Activated naive CD8-positive, alpha-beta T cell treated with anti-CD3 and anti-CD28 coated beads, Interleukin-2, amount 50 U/mL, for 24 hours (primary cell): Measurements from ENCODE around the gene VPS25.

Experiments used
- ATAC-seq: fragments of 150-1000 bp; cut with Tn5 transposase; one replicate; pipeline ENCODE4 v1.10.0; 2021
- DNase-seq: peaks from one replicate; pipeline ENCODE4 v3.0.0; 2021
- H3K27ac Mint-ChIP-seq: one replicate; pipeline ENCODE4 v1.8.0; 2021; ENCODE audit warnings: mild to moderate bottlenecking, mixed read lengths
- H3K27me3 Mint-ChIP-seq: one replicate; pipeline ENCODE4 v1.8.0; 2021; ENCODE audit warnings: mixed read lengths
- H3K36me3 Mint-ChIP-seq: one replicate; pipeline ENCODE4 v1.8.0; 2021; ENCODE audit warnings: low read depth, mixed read lengths
- H3K4me1 Mint-ChIP-seq: one replicate; pipeline ENCODE4 v1.8.0; 2021; ENCODE audit warnings: mixed read lengths
- H3K4me3 Mint-ChIP-seq: one replicate; pipeline ENCODE4 v1.8.0; 2021; ENCODE audit warnings: mild to moderate bottlenecking, moderate library complexity, mixed read lengths
- H3K9me3 Mint-ChIP-seq: one replicate; pipeline ENCODE4 v1.8.0; 2021; ENCODE audit warnings: mixed read lengths

The VPS25 gene

GRCh38 chr17:42780851-42781638 lies 7.8 kb downstream of the VPS25 start:
- peaks cover 54% of the 10 kb centered on the region for H3K27me3 Mint-ChIP-seq
- no peak overlapping the region for H3K27ac Mint-ChIP-seq
- H3K9me3 Mint-ChIP-seq, result no peaks in the 10 kb centered on the region
- DNase-seq (no peak), ATAC-seq (no peak)
- no peak overlapping the region for H3K4me3 Mint-ChIP-seq
- peaks cover 26% of the 10 kb centered on the region for H3K4me1 Mint-ChIP-seq
- H3K36me3 Mint-ChIP-seq, result peaks cover 19% of the 10 kb centered on the region

GRCh38 chr17:42781639-42782165 lies 8.5 kb downstream of the VPS25 start:
- peaks cover 26% of the 10 kb centered on the region for H3K4me1 Mint-ChIP-seq
- no peak overlapping the region for H3K27ac Mint-ChIP-seq
- H3K9me3 Mint-ChIP-seq, result no peaks in the 10 kb centered on the region
- H3K4me3 Mint-ChIP-seq, result no peak overlapping the region
- DNase-seq (no peak), ATAC-seq (no peak)
- peaks cover 61% of the 10 kb centered on the region for H3K27me3 Mint-ChIP-seq
- peaks cover 14% of the 10 kb centered on the region for H3K36me3 Mint-ChIP-seq

- Mint-ChIP-seq H3K4me1 (peaks cover 26% of the 10 kb centered on the region), H3K36me3 (peaks cover 12% of the 10 kb centered on the region), H3K27ac (no peak overlapping the region), H3K27me3 (peaks cover 66% of the 10 kb centered on the region), H3K9me3 (no peaks in the 10 kb centered on the region), H3K4me3 (no peak overlapping the region)
- DNase-seq (no peak), ATAC-seq (no peak)
These were observed 9.2 kb downstream of the VPS25 start for GRCh38 chr17:42782166-42783061.

GRCh38 chr17:42783062-42783790 lies 10.0 kb downstream of the VPS25 start:
- DNase-seq (no peak), ATAC-seq (peak; percentile 26)
- peaks cover 74% of the 10 kb centered on the region for H3K27me3 Mint-ChIP-seq
- peaks cover 26% of the 10 kb centered on the region for H3K4me1 Mint-ChIP-seq
- no peak overlapping the region for H3K4me3 Mint-ChIP-seq
- no peak overlapping the region for H3K27ac Mint-ChIP-seq
- no peaks in the 10 kb centered on the region for H3K9me3 Mint-ChIP-seq
- peaks cover 7% of the 10 kb centered on the region for H3K36me3 Mint-ChIP-seq

- H3K4me1 Mint-ChIP-seq, result peaks cover 26% of the 10 kb centered on the region
- ATAC-seq, result no peak
- no peak overlapping the region for H3K27ac Mint-ChIP-seq
- H3K9me3 Mint-ChIP-seq, result no peaks in the 10 kb centered on the region
- H3K36me3 Mint-ChIP-seq, result peaks cover 4% of the 10 kb centered on the region
- DNase-seq, result no peak
- no peak overlapping the region for H3K4me3 Mint-ChIP-seq
- peaks cover 77% of the 10 kb centered on the region for H3K27me3 Mint-ChIP-seq
These were observed 10.5 kb downstream of the VPS25 start for GRCh38 chr17:42783791-42784138.

GRCh38 chr17:42784409-42784808 lies 11.2 kb downstream of the VPS25 start:
- Mint-ChIP-seq H3K4me1 (peaks cover 26% of the 10 kb centered on the region), H3K27me3 (peaks cover 79% of the 10 kb centered on the region), H3K4me3 (no peak overlapping the region), H3K36me3 (peaks cover 4% of the 10 kb centered on the region), H3K9me3 (no peaks in the 10 kb centered on the region), H3K27ac (no peak overlapping the region)
- no peak for DNase-seq
- ATAC-seq, result no peak

GRCh38 chr17:42784811-42785592 lies 11.8 kb downstream of the VPS25 start:
- H3K9me3 Mint-ChIP-seq, result no peaks in the 10 kb centered on the region
- H3K4me3 Mint-ChIP-seq, result no peak overlapping the region
- no peaks in the 10 kb centered on the region for H3K36me3 Mint-ChIP-seq
- peaks cover 76% of the 10 kb centered on the region for H3K27me3 Mint-ChIP-seq
- no peak for ATAC-seq
- H3K4me1 Mint-ChIP-seq, result peaks cover 26% of the 10 kb centered on the region
- H3K27ac Mint-ChIP-seq, result no peak overlapping the region
- no peak for DNase-seq

- H3K9me3 Mint-ChIP-seq, result no peaks in the 10 kb centered on the region
- peaks cover 20% of the 10 kb centered on the region for H3K4me1 Mint-ChIP-seq
- no peak overlapping the region for H3K27ac Mint-ChIP-seq
- no peak overlapping the region for H3K4me3 Mint-ChIP-seq
- ATAC-seq (no peak), DNase-seq (no peak)
- H3K36me3 Mint-ChIP-seq, result no peaks in the 10 kb centered on the region
- peaks cover 66% of the 10 kb centered on the region for H3K27me3 Mint-ChIP-seq
These were observed 14.0 kb downstream of the VPS25 start for GRCh38 chr17:42787266-42787665.

- H3K27me3 Mint-ChIP-seq, result peaks cover 21% of the 10 kb centered on the region
- peaks cover 3% of the 10 kb centered on the region for H3K36me3 Mint-ChIP-seq
- no peaks in the 10 kb centered on the region for H3K9me3 Mint-ChIP-seq
- ATAC-seq (no peak), DNase-seq (no peak)
- no peak overlapping the region for H3K4me3 Mint-ChIP-seq
- H3K4me1 Mint-ChIP-seq, result peaks cover 2% of the 10 kb centered on the region
- H3K27ac Mint-ChIP-seq, result no peak overlapping the region
These were observed 18.7 kb downstream of the VPS25 start for GRCh38 chr17:42791948-42792347.

- ATAC-seq, result no peak
- DNase-seq, result no peak
- H3K36me3 Mint-ChIP-seq, result peaks cover 3% of the 10 kb centered on the region
- no peaks in the 10 kb centered on the region for H3K9me3 Mint-ChIP-seq
- H3K4me1 Mint-ChIP-seq, result peaks cover 8% of the 10 kb centered on the region
- no peak overlapping the region for H3K4me3 Mint-ChIP-seq
- H3K27ac Mint-ChIP-seq, result no peak overlapping the region
- peaks cover 17% of the 10 kb centered on the region for H3K27me3 Mint-ChIP-seq
These were observed 19.3 kb downstream of the VPS25 start for GRCh38 chr17:42792545-42792944.

- Mint-ChIP-seq H3K9me3 (peaks cover 4% of the 10 kb centered on the region), H3K27ac (no peak overlapping the region)
These were observed 21.8 kb downstream of the VPS25 start for GRCh38 chr17:42795061-42795460.

GRCh38 chr17:42795465-42795864 lies 22.2 kb downstream of the VPS25 start:
- Mint-ChIP-seq H3K27ac (no peak overlapping the region), H3K4me1 (peaks cover 18% of the 10 kb centered on the region), H3K4me3 (no peak overlapping the region)

More at GRCh38 chr17:42795061-42795460, 21.8 kb downstream of the VPS25 start:
- no peak for DNase-seq
- peaks cover 6% of the 10 kb centered on the region for H3K36me3 Mint-ChIP-seq
- H3K4me3 Mint-ChIP-seq, result no peak overlapping the region
- no peak for ATAC-seq
- H3K4me1 Mint-ChIP-seq, result peaks cover 18% of the 10 kb centered on the region
- H3K27me3 Mint-ChIP-seq, result peaks cover 4% of the 10 kb centered on the region

GRCh38 chr17:42796066-42796758 lies 23.0 kb downstream of the VPS25 start:
- Mint-ChIP-seq H3K36me3 (peaks cover 6% of the 10 kb centered on the region), H3K27ac (no peak overlapping the region), H3K4me1 (peaks cover 18% of the 10 kb centered on the region), H3K9me3 (peaks cover 4% of the 10 kb centered on the region), H3K27me3 (peaks cover 2% of the 10 kb centered on the region), H3K4me3 (no peak overlapping the region)
- ATAC-seq (no peak), DNase-seq (no peak)

More at GRCh38 chr17:42795465-42795864, 22.2 kb downstream of the VPS25 start:
- DNase-seq, result no peak
- Mint-ChIP-seq H3K27me3 (peaks cover 2% of the 10 kb centered on the region), H3K9me3 (peaks cover 4% of the 10 kb centered on the region), H3K36me3 (peaks cover 6% of the 10 kb centered on the region)
- no peak for ATAC-seq
